GM19238 (cell line): ENCODE results near the gene COA1.
"Not testable (repeated sequence)": the region's sequence is repeated elsewhere in the genome, so short reads cannot be mapped to it uniquely, and the experiment has no call there.

Experiments used
- DNase-seq: peaks from one replicate; pipeline ENCODE4 v3.0.0; 2011; ENCODE audit warnings: low spot score; ENCODE audit not compliant: insufficient read length

The COA1 gene

DNA sequence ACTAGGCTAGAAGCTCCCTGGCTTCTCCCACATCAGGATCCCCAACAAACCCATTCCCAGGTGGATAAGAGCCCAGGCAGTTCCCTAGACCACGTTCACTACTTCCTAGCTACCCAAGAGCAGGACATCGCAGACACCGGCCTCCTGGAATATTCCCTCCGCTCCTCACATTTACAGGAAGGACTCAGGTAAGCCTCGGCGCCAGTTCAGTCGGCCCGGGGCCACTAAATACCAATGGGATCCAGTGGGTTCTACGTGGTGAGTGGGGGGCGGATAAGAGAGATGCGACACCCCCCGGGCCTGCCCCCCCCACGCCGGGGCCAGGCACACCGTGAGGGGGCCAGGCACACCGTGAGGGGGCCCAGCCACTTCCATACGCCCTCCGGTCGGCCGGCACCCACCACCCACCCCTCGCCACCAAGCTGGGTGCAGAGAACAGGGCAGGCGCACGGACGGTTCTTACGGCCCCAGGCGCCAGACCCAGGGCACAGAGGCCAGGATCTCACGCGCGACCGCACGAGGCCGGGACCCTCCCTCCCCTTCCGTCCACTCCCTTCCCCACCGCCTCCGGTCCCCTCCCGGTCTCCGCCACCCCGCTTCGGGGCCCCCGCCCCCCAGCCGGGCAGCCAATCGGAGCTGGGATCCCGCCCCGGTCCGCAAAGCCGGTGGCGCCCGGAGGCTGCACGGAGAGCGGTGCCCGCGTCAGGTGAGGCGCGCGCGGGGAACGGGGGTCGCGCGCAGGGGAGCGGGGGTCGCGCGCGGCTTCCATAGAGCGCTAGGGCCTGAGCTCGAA lies 28.9 kb upstream of the COA1 start, which contains the start of gene BLVRA:
Gene BLVRA (plus strand): TSS at position 652 of the 793 bp plus-strand sequence. CDS start 12,479 bp downstream, outside the sequence.
- peak; percentile 84 for DNase-seq

DNA sequence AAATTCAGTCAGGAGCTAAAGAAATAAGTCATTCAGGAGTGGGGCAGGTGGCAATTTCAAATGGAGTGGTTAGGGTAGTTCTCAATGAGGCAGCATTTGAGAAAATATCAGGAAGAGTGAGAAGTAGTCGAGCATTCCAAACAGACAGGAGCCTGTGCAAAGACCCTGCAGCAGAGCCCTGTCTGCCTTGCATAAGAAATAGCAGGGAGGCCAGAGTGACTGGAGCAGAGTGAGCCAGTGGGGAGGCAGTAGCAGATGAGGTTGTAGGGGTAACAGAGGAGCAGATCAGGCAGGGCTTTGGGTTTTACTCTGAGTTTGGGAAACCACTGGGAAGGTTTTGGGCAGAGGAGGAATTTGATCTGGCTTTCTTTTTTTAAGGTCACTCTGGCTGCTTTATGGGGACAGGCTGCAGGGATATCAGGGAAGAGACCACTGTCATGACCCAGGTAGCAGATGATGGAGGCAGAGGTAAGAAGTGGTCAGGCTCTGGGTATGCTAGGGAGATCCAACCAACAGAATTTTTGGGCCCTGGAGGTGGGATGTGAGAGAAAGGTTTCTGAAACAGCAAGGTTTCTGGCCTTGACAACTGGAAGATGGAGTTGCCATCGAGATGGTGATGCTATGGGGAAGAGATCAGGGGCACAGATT lies 27.9 kb upstream of the COA1 start:
- no peak for DNase-seq

DNA sequence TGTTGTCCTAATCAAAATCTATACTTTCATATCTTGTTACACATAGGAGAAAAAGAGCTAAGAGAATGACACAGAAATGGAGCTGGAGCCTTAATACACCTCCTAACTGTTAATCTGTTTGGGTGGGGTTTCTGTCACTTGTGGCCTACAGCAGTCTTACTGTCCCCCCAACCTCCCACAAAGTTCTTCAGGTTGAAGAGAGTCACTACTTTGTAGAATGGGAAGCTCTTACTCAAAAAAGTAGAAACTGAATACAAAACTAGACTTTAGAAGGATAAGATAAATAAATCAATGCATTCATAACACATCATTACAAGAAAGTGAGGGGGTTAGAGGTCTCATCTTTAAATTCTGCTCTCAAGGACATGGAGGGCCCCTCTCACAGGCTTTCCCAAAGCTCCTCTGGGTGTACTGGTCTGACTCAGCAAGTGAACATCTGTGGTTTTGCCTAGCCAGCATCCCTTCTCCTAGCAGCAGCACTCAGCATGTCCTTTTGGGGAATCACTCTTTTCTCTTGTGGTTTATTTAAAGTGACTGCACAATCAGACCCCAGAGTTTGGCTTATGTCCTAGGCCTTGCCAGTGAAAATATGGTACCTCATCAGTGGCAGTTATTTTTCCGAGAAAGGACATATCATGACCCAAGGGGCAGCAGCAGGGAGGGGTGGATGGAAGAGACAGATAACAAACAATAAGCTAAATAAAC lies 27.2 kb upstream of the COA1 start:
- DNase-seq = no peak

DNA sequence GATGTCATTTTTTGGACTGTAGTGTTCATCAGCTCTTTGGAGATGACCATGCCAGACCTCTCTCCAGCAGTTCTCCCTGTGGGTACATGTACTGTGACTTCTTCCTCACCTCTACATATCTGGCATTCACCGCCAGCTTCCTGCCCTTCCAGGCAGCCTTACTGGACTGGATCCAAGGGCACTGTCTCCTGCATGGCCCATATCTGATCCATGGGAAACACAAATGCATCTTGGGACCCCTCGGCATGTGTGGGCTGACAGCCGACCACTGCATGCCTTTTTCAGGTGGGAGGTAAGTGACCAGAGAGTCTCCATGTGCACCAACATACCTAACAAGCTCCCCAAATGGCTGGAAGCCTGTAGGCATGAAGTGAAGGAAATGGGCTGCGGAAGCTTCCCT lies 25.3 kb upstream of the COA1 start:
- DNase-seq = no peak

DNA sequence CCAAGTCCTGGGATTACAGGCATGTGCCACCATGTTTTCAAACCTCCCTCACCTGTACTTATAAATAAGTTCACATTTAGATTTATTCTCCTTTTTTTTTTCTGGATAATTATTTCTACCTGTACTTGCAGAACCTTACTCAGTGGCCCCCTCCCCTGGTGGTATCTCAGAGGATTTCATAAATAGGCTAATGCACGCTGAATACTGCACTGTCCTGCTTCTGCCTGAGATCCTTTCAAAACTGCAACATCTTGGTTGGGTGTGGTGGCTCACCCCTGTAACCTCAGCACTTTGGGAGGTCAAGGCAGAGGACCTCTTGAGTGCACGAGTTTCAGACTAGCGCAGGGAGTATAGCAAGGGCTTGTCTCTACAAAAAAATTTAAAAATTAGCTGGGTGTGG lies 24.5 kb upstream of the COA1 start:
- no peak for DNase-seq

DNA sequence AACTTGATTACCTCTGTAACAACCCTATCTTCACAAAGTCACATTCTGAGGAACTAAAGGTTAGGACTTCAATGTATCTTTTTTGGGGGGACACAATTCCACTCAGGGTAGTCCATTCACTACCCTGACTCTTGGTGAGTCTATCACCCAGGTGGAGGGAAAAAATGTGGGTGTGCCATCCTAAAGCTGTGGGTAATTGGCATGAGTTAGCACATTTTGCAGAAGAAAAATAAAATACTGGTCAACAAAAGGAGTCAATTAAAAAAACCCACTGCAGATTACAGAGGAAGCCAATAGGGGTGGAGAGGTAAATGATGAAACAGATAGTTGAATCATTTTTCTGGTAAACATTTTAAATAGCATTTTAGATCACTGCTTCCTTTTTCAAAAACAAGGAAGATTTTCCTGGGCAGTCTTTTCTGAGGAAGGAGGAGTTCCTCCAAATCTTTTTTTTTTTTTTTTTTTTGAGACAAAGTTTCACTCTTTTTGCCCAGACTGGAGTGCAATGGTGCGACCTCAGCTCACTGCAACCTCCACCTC lies 24.0 kb upstream of the COA1 start:
- DNase-seq = no peak

DNA sequence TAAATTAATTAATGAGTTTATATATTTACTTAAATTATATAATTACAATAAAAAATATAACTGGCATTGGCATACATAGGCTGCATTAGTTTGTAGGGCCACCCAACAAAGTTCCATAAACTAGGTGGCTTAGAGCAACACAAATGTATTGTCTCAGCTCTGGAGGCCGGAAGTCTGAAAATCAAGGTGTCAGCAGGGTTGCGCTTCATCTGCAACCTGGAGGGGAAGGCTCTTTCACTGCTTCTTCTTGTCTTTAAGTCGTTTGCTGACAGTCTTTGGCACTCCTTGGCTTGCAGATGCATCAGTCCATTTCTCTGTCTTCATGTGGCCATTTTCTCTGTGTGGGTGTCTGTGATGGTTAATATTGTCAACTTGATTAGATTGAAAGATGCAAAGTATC lies 23.1 kb upstream of the COA1 start:
- no peak for DNase-seq

DNA sequence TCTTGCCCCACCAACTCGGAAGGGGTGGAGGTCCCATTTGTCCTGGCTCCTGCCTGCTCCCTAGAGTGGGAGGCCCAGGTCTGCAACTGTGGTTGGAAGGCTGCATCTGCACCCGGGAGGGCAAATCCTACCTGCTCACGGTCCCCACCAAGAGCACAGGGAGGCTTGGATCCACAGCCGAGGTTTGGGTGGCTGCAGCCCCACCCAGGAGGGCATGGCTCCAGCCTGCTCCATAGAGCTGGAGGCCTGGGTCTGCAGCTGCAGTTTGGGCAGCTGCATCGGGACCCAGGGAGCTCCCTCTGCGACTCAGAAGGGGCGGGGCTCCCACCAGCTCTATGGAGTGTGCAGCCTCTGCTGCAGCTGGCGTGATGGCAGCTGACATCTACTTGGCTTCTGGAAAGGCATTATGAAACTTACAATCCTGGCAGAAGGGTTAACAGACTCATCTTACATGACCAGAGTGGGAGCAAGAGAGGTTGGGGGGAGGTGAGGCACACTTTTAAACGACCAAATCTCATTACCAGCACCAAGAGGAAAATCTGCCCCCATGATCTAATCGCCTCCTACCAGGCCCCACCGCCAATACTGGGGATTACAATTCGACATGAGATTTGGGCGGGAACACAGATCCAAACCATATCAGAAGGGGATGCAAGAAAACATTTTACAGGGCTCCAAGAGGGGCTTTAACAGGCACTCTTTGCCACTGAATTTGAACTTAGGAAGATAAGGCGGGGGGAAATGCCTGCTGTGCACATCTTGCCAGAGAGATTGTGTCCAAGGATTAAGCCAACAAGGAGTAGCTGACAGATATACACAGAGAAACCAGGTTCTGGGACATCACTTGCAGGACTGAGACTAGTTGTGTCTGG lies 20.9 kb upstream of the COA1 start:
- no peak for DNase-seq

DNA sequence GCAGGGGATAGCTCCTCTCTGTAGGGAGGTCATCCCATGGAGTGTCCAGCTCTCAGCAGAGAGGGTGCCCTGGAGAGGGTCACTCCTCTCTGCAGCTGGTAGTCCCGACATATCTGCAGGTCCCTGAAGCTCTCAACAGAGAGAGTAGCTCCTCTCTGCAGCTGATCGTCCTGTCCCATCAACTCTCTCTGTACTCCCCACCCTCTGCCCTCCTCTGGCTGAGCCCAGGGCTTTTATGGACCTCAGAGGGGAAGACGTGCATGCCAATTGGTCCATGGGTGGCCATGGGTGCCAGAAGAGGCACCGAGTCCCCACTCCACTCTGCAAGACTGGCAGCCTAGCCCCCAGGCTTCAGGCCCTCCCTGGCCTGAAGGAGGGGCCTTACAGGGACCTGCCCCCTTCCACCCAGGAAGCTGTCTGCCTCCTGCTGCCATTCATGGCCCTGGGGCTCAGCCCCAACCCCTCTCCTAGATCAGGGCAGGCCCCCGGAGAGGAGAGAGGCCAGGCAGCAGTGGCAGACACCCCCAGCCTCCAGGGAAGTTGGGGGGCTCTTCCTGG lies 20.1 kb upstream of the COA1 start:
- no peak for DNase-seq

DNA sequence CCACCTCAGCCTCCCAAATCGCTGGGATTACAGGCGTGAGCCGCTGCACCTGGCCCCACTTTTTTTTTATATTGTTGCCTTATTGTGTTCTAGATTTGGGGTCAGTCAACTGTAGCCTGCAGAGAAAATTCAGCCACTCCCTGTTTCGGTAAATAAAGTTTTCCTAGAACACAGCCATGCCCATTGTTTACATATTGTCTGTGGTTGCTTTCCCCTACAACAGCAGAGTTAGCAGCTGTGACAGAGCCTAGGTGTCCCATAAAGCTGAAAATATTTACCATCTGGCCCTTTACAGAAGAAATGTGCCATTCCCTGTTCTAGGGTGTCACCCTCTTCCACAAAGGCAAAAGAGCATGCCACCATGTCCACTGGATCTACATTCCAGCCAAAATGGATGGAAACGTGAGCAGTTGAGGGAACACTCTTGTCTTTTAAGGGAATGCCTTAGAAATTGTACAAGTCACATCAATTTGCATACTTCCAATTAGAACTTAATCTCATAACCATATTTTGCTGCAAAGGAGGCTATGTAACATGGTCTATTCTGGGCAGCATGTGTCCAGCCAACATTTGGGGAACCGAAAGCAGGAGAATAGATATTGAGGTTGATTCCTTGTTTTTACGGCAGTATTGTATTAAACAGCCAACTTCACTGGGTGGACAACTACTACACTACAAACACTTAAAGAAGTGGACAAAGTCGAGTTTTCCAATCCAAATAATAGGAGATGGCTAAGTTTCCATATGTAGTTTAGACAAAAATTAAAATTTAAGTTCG lies 18.2 kb upstream of the COA1 start:
- DNase-seq = no peak

DNA sequence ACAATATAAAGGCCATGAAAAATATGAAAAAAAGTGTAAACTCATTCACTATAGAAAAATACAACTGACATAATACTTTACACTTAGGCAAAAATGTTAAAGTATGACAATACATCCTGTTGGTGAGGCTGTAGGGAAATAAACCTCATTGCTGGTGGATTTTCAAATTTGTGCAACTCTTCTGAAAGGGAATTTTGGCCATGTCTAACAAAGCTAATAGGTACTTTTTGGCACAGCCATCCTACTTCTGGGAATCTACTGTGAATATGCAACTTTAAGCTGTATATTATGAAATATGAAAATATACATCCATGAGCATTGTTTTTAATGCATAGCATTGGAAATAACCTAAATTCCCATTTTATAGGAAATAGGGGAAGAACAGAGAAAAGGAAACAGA lies 13.4 kb upstream of the COA1 start:
- DNase-seq = no peak

DNA sequence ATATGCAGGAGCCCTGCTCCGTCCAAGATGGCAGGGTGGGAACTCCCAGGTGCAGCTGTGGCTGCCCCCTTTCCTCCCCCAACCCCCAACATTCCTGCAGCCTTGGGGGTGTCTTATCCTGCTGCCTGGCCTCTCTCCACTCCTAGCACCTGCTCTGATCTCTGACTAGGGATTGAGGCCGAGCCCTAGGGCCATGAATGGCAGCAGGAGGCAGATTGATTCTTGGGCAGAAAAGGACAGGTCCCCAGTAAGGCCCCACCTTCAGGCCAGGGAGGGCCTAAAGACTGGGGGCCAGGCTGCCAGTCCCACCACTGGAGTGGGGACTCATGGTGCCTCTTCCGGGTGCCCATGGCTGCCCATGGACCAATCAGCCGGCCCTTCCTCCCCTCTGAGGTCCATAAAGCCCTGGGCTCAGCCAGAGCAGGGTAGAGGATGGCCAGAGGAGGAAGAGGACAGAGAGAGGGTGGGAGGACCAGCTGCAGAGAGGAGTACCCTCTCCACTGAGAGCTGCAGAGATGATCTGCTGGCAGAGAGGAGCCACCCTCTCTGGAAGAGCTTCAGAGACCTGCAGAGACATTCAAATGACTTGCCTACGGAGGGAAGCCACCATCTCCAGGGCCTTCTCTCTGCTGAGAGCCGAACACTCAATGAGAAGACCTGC lies 8.3 kb upstream of the COA1 start:
- DNase-seq = no peak

DNA sequence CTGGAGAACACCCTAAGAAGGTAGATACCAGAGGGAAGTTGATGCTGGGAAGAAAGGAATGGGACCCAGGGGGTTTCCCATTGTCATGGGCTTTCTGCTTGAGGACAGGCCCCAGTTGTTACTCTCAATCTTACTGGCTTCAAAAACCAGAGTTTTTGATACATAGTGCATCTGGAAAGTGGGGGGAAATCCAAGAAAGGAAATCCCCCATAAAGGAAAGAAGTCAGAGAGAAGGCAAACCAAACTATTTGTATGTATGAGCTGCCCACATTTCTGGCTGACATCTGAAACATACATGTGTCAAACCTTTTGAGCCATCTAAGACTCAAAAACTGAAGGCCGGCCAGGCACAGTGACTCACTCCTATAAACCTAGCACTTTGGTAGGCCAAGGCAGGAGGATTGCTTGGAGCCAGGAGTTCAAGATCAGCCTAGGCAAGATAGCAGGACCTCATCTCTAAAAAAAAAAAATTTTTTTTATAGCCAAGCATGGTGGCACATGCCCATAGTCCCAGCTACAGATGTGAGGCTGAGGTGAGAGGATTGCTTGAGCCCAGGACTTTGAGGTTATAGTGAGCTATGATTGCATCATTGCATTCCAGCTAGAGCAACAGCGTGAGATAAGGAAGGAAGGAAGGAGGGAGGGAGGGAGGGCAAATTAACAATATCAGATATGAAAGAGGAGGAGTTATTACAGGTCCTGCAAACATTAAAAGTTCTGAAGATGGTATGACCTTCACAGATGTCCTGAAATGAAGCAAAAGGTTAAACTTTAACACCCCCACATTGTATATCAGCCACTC lies 6.7 kb upstream of the COA1 start:
- DNase-seq = no peak

DNA sequence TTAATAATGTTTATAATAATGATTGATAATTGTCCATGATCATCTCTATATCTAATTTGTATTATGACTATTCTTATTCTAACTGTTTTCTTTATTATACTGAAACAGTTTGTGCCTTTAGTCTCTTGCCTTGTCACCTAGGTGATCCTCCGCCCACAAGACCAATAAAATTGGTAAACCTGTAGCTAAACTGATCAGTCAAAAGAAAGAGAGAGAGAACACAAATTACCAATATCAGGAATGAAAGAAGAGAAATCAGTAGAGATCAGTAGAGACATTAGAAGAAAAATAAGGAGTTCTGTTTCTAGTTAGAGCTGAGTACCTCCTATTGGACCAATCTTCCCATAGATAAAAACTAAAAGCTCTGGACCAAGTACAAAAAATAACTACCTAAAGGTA lies 6.1 kb upstream of the COA1 start:
- no peak for DNase-seq

DNA sequence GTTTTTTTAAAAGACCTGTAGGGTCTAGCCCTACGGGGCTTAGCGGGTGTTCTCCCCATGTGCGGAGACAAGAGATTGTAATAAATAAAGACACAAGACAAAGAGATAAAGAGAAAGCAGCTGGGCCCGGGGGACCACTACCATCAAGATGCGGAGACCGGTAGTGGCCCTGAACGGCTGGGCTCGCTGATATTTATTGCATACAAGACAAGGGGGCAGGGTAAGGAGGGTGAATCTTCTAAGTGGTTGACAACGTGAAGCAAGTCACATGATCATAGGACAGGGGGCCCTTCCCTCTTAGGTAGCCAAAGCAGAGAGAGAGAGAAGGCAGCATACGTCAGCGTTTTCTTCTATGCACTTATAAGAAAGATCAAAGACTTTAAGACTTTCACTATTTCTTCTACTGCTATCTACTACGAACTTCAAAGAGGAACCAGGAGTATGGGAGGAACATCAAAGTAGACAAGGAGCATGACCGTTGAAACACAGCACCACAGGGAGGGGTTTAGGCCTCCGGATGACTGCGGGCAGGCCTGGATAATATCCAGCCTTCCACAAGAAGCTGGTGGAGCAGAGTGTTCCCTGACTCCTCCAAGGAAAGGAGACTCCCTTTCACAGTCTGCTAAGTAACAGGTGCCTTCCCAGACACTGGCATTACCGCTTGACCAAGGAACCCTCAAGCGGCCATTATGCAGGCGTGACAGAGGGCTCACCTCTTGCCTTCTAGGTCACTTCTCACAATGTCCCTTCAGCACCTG lies 5.4 kb upstream of the COA1 start:
- DNase-seq = not testable (repeated sequence)

DNA sequence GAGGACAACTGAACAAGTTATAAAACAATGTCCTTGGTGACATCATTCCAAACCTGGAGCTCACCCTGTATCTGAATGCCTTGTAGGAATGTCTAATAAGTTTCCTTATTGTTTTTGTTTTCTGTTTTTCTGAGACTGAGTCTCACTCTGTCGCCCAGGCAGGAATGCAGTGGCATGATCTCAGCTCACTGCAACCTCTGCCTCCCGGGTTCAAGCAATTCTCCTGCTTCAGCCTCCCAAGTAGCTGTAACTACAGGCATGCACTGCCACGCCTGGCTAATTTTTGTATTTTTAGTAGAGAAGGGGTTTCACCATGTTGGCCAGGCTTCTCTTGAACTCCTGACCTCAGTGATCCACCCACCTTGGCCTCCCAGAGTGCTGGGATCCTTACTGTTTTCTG lies 2.2 kb upstream of the COA1 start:
- not testable (repeated sequence) for DNase-seq

DNA sequence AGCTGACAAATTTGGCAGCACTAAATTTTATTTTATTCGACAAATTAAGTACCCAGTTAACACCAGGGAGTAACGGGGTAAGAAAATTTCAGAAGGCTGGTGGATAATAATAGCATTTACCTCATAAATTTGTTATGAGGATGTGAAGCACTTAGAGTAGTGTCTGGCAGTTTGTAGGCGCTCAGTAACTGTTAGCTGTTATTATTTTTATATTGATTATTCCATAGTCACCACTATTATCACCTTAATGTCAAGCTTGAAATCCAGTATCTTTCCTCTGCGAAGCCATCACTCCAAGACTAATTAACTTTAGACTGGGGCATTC lies 563 bp upstream of the COA1 start:
- DNase-seq = no peak

DNA sequence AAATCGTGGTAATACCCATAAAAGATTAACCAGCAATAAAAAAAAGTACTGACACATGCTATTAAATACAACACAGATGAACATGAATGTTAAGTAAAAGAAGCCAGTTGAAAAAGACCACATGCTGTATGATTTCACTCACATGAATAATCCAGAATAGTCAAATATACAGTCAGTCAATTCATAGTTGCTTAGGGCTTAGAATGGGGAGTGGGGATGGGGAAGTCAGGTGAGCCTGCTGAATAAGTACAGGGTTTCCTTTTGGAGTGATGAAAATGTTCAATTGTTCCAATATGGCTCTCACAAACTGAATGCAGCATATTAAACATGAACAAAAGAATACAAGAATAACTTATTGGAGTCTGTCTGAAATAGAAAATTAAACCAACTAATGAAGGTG lies 1.8 kb downstream of the COA1 start:
- DNase-seq = no peak
